HEK293T (cell line): ENCODE data around the gene ZNF672.

Source experiments
- ARNT ChIP-seq: fragments of 450-650 bp; IDR thresholded peaks from 2 replicates; pipeline ENCODE4 v1.6.1; 2017; ENCODE audit warnings: mild to moderate bottlenecking
- L3MBTL2 ChIP-seq: fragments of 450-650 bp; conservative IDR thresholded peaks from 2 replicates; pipeline ENCODE4 v1.6.1; 2016; ENCODE audit warnings: mild to moderate bottlenecking
- SP1 ChIP-seq: fragments of 450-650 bp; IDR thresholded peaks from 2 replicates; pipeline ENCODE4 v1.6.1; 2017
- SUZ12 ChIP-seq: fragments of 450-650 bp; IDR thresholded peaks from 2 replicates; pipeline ENCODE4 v1.6.1; 2016; ENCODE audit warnings: mild to moderate bottlenecking
- ZNF384 ChIP-seq: fragments of 450-650 bp; IDR thresholded peaks from 2 replicates; pipeline ENCODE4 v1.6.1; 2016

DNA sequence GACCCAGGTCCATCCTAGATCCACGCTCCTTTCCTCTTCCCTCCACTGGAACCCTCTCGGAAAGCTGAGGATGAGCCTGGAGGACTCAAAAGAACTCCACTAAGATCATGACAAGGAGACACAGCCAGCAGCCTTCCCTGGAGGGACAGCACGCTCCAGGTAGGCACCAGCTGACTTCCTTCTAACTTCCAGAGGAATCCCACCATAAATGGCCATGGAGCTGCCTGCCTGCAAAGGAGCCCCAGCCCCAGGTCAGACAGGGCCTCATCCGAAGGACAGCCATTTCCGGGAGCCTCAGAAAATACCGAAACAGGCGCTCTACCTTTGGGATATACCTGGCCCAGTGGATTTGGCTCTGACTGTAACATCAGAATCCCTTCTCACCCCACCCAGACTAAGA, 16.4 kb upstream of the ZNF672 start:
- TF ChIP-seq L3MBTL2: no peak
- no peak for TF ChIP-seq SUZ12
- no peak for TF ChIP-seq SP1
- no peak for TF ChIP-seq ARNT
- TF ChIP-seq ZNF384: no peak
